HL-60 (cell line): ENCODE data around the gene CLNK.

Source experiments
- DNase-seq, 2 experiments: peaks; one replicate each; pipeline ENCODE4 v3.0.0-alpha.2; 2010 to 2020; ENCODE audit warnings: low read depth in 1 of 2, low spot score in 1 of 2
- H3K27ac ChIP-seq: fragments of 250-450 bp; sonication (Bioruptor Pico); replicated peaks from 2 replicates; pipeline ENCODE4 v1.5.1; 2020; ENCODE audit warnings: mild to moderate bottlenecking, moderate library complexity
- H3K27me3 ChIP-seq: fragments of 250-450 bp; sonication (Bioruptor Pico); 2 replicates; pipeline ENCODE4 v1.5.1; 2021; ENCODE audit warnings: mild to moderate bottlenecking, moderate library complexity; ENCODE audit not compliant: insufficient read depth, poor library complexity, severe bottlenecking
- H3K4me3 ChIP-seq: replicated peaks from 2 replicates; pipeline ENCODE4 v1.5.1; 2011; ENCODE audit warnings: mild to moderate bottlenecking, control low read depth, low read length; ENCODE audit not compliant: insufficient read depth
- CTCF ChIP-seq: IDR thresholded peaks from one replicate; pipeline ENCODE4 v1.5.1; 2011; ENCODE audit warnings: low read length, control low read depth, inconsistent platforms; ENCODE audit not compliant: insufficient read depth
- GABPA ChIP-seq: IDR thresholded peaks from 2 replicates; pipeline ENCODE4 v1.6.1; 2012; ENCODE audit warnings: low read depth
- POLR2AphosphoS5 ChIP-seq: IDR thresholded peaks from 2 replicates; pipeline ENCODE4 v1.6.1; 2012; ENCODE audit warnings: low read depth
- SPI1 ChIP-seq: IDR thresholded peaks from 2 replicates; pipeline ENCODE4 v1.6.1; 2012; ENCODE audit warnings: low read depth, mild to moderate bottlenecking, borderline replicate concordance
- TF ChIP-seq, protein P1 (sequence below): IDR thresholded peaks from 2 replicates; pipeline ENCODE4 v1.6.1; 2012; ENCODE audit warnings: low read depth; ENCODE audit not compliant: insufficient replicate concordance

CLNK gene

GRCh38 chr4:10730590-10730989, 46.0 kb upstream of the CLNK start:
- H3K4me3 ChIP-seq = no peak overlapping the region
- no peak for TF ChIP-seq CTCF
- TF ChIP-seq GABPA = no peak
- TF ChIP-seq SPI1 = no peak
- TF ChIP-seq, protein P1, sequence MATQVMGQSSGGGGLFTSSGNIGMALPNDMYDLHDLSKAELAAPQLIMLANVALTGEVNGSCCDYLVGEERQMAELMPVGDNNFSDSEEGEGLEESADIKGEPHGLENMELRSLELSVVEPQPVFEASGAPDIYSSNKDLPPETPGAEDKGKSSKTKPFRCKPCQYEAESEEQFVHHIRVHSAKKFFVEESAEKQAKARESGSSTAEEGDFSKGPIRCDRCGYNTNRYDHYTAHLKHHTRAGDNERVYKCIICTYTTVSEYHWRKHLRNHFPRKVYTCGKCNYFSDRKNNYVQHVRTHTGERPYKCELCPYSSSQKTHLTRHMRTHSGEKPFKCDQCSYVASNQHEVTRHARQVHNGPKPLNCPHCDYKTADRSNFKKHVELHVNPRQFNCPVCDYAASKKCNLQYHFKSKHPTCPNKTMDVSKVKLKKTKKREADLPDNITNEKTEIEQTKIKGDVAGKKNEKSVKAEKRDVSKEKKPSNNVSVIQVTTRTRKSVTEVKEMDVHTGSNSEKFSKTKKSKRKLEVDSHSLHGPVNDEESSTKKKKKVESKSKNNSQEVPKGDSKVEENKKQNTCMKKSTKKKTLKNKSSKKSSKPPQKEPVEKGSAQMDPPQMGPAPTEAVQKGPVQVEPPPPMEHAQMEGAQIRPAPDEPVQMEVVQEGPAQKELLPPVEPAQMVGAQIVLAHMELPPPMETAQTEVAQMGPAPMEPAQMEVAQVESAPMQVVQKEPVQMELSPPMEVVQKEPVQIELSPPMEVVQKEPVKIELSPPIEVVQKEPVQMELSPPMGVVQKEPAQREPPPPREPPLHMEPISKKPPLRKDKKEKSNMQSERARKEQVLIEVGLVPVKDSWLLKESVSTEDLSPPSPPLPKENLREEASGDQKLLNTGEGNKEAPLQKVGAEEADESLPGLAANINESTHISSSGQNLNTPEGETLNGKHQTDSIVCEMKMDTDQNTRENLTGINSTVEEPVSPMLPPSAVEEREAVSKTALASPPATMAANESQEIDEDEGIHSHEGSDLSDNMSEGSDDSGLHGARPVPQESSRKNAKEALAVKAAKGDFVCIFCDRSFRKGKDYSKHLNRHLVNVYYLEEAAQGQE = no peak
- TF ChIP-seq POLR2AphosphoS5 = no peak
- no peak for DNase-seq
- H3K27me3 ChIP-seq = no peaks in the 10 kb centered on the region
- no peak overlapping the region for H3K27ac ChIP-seq

- no peak overlapping the region for H3K27ac ChIP-seq
- H3K27me3 ChIP-seq = no peaks in the 10 kb centered on the region
- no peak for DNase-seq
- TF ChIP-seq, protein P1 = no peak
- TF ChIP-seq SPI1 (no peak), POLR2AphosphoS5 (no peak), CTCF (no peak), GABPA (no peak)
- no peak overlapping the region for H3K4me3 ChIP-seq
These were observed 45.5 kb upstream of the CLNK start for GRCh38 chr4:10730019-10730418.

DNA sequence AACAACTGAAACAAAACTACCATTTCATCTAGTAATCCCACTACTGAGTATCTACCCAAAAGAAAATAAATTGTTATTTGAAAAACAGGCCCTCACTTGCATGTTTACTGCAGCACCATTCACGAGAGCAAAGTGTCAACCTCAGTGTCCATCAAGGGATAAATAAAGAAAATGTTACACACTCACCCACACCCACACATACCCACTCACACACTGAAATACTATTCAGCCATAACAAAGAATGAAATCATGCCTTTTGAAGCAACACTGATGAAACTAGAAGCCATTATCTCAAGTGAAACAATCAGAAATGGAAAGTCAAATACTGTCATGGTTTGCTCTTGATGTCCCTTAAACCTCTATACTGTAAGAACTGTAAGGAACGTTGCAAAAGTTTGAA, 44.8 kb upstream of the CLNK start:
- no peak for DNase-seq
- Histone ChIP-seq H3K27ac (no peak overlapping the region), H3K4me3 (no peak overlapping the region), H3K27me3 (no peaks in the 10 kb centered on the region)
- TF ChIP-seq, protein P1 = no peak

DNA sequence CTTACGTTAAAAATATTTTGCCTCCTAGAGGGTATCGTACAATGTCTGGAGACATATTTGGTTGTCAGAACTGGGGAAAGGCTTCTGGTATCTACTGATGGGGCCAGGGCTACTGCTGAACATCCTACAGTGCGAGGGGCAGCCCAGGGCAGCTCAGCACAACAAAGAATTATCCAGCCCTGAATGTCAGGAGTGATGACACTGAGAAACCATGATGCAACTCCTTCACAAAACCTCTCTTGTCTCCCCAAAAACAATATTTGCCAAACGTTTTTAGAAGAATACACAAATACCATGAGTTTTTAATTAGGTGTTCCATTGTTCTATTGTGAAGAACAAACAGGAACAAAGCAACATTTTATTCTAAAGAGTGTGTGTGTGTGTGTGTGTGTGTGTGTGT, 43.4 kb upstream of the CLNK start:
- Histone ChIP-seq H3K27me3 (no peaks in the 10 kb centered on the region), H3K27ac (no peak overlapping the region), H3K4me3 (no peak overlapping the region)
- no peak for DNase-seq
- TF ChIP-seq SPI1 = no peak
- TF ChIP-seq CTCF = no peak
- TF ChIP-seq POLR2AphosphoS5 = no peak
- TF ChIP-seq, protein P1 = no peak
- TF ChIP-seq GABPA = no peak
